ENCODE data around the gene TSPAN18.

The TSPAN18 gene

GRCh38 chr11:44904261-44905020 lies 177.7 kb downstream of the TSPAN18 start:
- no peak for DNase-seq

- DNase-seq, result no peak
These were observed 178.5 kb downstream of the TSPAN18 start for GRCh38 chr11:44905131-44905866.

- no peak for DNase-seq
These were observed 179.9 kb downstream of the TSPAN18 start for GRCh38 chr11:44906649-44907048.

GRCh38 chr11:44909557-44909956 lies 182.8 kb downstream of the TSPAN18 start:
- DNase-seq, result no peak

- DNase-seq, result no peak
These were observed 183.8 kb downstream of the TSPAN18 start for GRCh38 chr11:44910591-44910990.

- peak; percentile 81 for DNase-seq
These were observed 184.5 kb downstream of the TSPAN18 start for GRCh38 chr11:44911029-44911814.

- no peak for DNase-seq
These were observed 185.7 kb downstream of the TSPAN18 start for GRCh38 chr11:44912270-44912987.

GRCh38 chr11:44913502-44913901 lies 186.7 kb downstream of the TSPAN18 start:
- DNase-seq, result no peak

GRCh38 chr11:44914105-44914504 lies 187.3 kb downstream of the TSPAN18 start:
- DNase-seq, result no peak

- DNase-seq, result no peak
These were observed 188.2 kb downstream of the TSPAN18 start for GRCh38 chr11:44915004-44915403.

- no peak for DNase-seq
These were observed 188.9 kb downstream of the TSPAN18 start for GRCh38 chr11:44915621-44916020.

- DNase-seq, result no peak
These were observed 189.6 kb downstream of the TSPAN18 start for GRCh38 chr11:44916331-44916730.

GRCh38 chr11:44916801-44917385 lies 190.1 kb downstream of the TSPAN18 start:
- DNase-seq, result no peak

- no peak for DNase-seq
These were observed 191.0 kb downstream of the TSPAN18 start for GRCh38 chr11:44917741-44918140.

- no peak for DNase-seq
These were observed 193.7 kb downstream of the TSPAN18 start for GRCh38 chr11:44920451-44920850.

GRCh38 chr11:44923115-44923514 lies 196.4 kb downstream of the TSPAN18 start:
- no peak for DNase-seq

- no peak for DNase-seq
These were observed 197.0 kb downstream of the TSPAN18 start for GRCh38 chr11:44923806-44924205.

GRCh38 chr11:44926036-44926435 lies 199.3 kb downstream of the TSPAN18 start:
- no peak for DNase-seq

GRCh38 chr11:44927174-44927661 lies 200.5 kb downstream of the TSPAN18 start:
- peak; percentile 56 for DNase-seq

- no peak for DNase-seq
These were observed 201.4 kb downstream of the TSPAN18 start for GRCh38 chr11:44928144-44928543.

- DNase-seq, result no peak
These were observed 202.1 kb downstream of the TSPAN18 start for GRCh38 chr11:44928816-44929215.

- no peak for DNase-seq
These were observed 204.0 kb downstream of the TSPAN18 start for GRCh38 chr11:44930588-44931302.
